ENCODE results near the gene SFMBT1. TPM values are rescaled to one million over a fixed set of nuclear protein-coding genes. Genes with fewer than 3 reads are reported as not detected.

SFMBT1 gene
- total RNA-seq, 2 experiments from 2014 or later = 12.9 to 18.1 TPM

GRCh38 chr3:52890735-52891134 is 155.1 kb downstream of the SFMBT1 start:
- Histone ChIP-seq H2AFZ (ENCODE audit: low read length) (no peak overlapping the region), H3K4me1 (ENCODE audit: insufficient read depth, low read length, poor library complexity, severe bottlenecking) (peaks cover 3% of the 10 kb centered on the region), H3K9me2 (ENCODE audit: insufficient read depth, low read length) (no peaks in the 10 kb centered on the region), H3K27ac (ENCODE audit: low read depth, low read length, poor library complexity, severe bottlenecking) (no peak overlapping the region), H3K4me3 (ENCODE audit: low read depth, low read length, poor library complexity, severe bottlenecking) (no peak overlapping the region), H3K9me3 (ENCODE audit: low read length) (no peaks in the 10 kb centered on the region), H3K36me3 (ENCODE audit: insufficient read depth, low read length) (peaks cover 17% of the 10 kb centered on the region), H4K20me1 (ENCODE audit: insufficient read depth, low read length) (0 out of 2 replicates have a peak, but pooled peaks cover 9% of the 10 kb centered on the region), H3K79me2 (ENCODE audit: insufficient read depth, low read depth, low read length) (no peaks in the 10 kb centered on the region), H3K4me2 (ENCODE audit: low read length) (no peak overlapping the region)
- POLR2A ChIA-PET = no interaction called here
- CTCF ChIA-PET (ENCODE audit: unreplicated experiment) = no interaction called here
- no peak for DNase-seq (ENCODE audit: low spot score)
- intact Hi-C loops (cut with micrococcal nuclease; ENCODE audit: unreplicated experiment) = no loop called here
- TF ChIP-seq EZH2phosphoT487 (IDR thresholded peaks at IDR 0.05; ENCODE audit: borderline replicate concordance, low read depth, low read length) (no peak), CTCF (conservative IDR thresholded peaks at IDR 0.05; ENCODE audit: low read length) (no peak)
- BruUV-seq (replicated peaks) = no TSS peak

GRCh38 chr3:52889901-52890300 is 156.0 kb downstream of the SFMBT1 start:
- no peak overlapping the region for H3K27ac ChIP-seq (ENCODE audit: low read depth, low read length, poor library complexity, severe bottlenecking)
- intact Hi-C loops (cut with micrococcal nuclease; ENCODE audit: unreplicated experiment) = no loop called here
- H3K4me1 ChIP-seq (ENCODE audit: insufficient read depth, low read length, poor library complexity, severe bottlenecking) = no peaks in the 10 kb centered on the region
- H2AFZ ChIP-seq (ENCODE audit: low read length) = no peak overlapping the region
- no peaks in the 10 kb centered on the region for H3K79me2 ChIP-seq (ENCODE audit: insufficient read depth, low read depth, low read length)
- TF ChIP-seq CTCF (conservative IDR thresholded peaks at IDR 0.05; ENCODE audit: low read length) (no peak), EZH2phosphoT487 (IDR thresholded peaks at IDR 0.05; ENCODE audit: borderline replicate concordance, low read depth, low read length) (no peak)
- ChIA-PET POLR2A (no interaction called here), CTCF (ENCODE audit: unreplicated experiment) (no interaction called here)
- peaks cover 26% of the 10 kb centered on the region for H3K36me3 ChIP-seq (ENCODE audit: insufficient read depth, low read length)
- no peak overlapping the region for H3K4me2 ChIP-seq (ENCODE audit: low read length)
- 0 out of 2 replicates have a peak, but pooled peaks cover 9% of the 10 kb centered on the region for H4K20me1 ChIP-seq (ENCODE audit: insufficient read depth, low read length)
- H3K9me3 ChIP-seq (ENCODE audit: low read length) = no peaks in the 10 kb centered on the region; the same call in 1 of the 2 replicates
- BruUV-seq (replicated peaks) = no TSS peak
- no peaks in the 10 kb centered on the region for H3K9me2 ChIP-seq (ENCODE audit: insufficient read depth, low read length)
- H3K4me3 ChIP-seq (ENCODE audit: low read depth, low read length, poor library complexity, severe bottlenecking) = no peak overlapping the region
- DNase-seq (ENCODE audit: low spot score) = no peak

- DNase-seq (ENCODE audit: low spot score) = no peak
- ChIA-PET POLR2A (no interaction called here), CTCF (ENCODE audit: unreplicated experiment) (no interaction called here)
- no peak overlapping the region for H3K4me2 ChIP-seq (ENCODE audit: low read length)
- peaks cover 26% of the 10 kb centered on the region for H3K36me3 ChIP-seq (ENCODE audit: insufficient read depth, low read length)
- no TSS peak for BruUV-seq (replicated peaks)
- no peaks in the 10 kb centered on the region for H3K79me2 ChIP-seq (ENCODE audit: insufficient read depth, low read depth, low read length)
- intact Hi-C loops (cut with micrococcal nuclease; ENCODE audit: unreplicated experiment) = no loop called here
- no peak overlapping the region for H3K27ac ChIP-seq (ENCODE audit: low read depth, low read length, poor library complexity, severe bottlenecking)
- TF ChIP-seq CTCF (conservative IDR thresholded peaks at IDR 0.05; ENCODE audit: low read length) (no peak), EZH2phosphoT487 (IDR thresholded peaks at IDR 0.05; ENCODE audit: borderline replicate concordance, low read depth, low read length) (no peak)
- H3K9me3 ChIP-seq (ENCODE audit: low read length) = no peaks in the 10 kb centered on the region; the same call in 1 of the 2 replicates
- H2AFZ ChIP-seq (ENCODE audit: low read length) = no peak overlapping the region
- no peak overlapping the region for H3K4me3 ChIP-seq (ENCODE audit: low read depth, low read length, poor library complexity, severe bottlenecking)
- no peaks in the 10 kb centered on the region for H3K9me2 ChIP-seq (ENCODE audit: insufficient read depth, low read length)
- H4K20me1 ChIP-seq (ENCODE audit: insufficient read depth, low read length) = no peaks in the 10 kb centered on the region
- no peaks in the 10 kb centered on the region for H3K4me1 ChIP-seq (ENCODE audit: insufficient read depth, low read length, poor library complexity, severe bottlenecking)
These were observed 158.7 kb downstream of the SFMBT1 start for GRCh38 chr3:52887166-52887565.

Data from OCI-LY7 (cell line).